GM18505 (cell line): Measurements from ENCODE around the gene GLYR1.
"Not testable (repeated sequence)": the region's sequence is repeated elsewhere in the genome, so short reads cannot be mapped to it uniquely, and the experiment has no call there.

Experiments
- ATAC-seq: cut with Tn5 transposase; IDR thresholded peaks from one replicate; pipeline ENCODE4 v1.9.1; 2021; ENCODE audit not compliant: unreplicated experiment
- POLR2A ChIP-seq: IDR thresholded peaks from 4 replicates; pipeline ENCODE4 v1.6.1; 2011; ENCODE audit warnings: borderline replicate concordance; ENCODE audit not compliant: insufficient read depth, insufficient read length; ENCODE audit errors: extremely low read depth

The GLYR1 gene

DNA sequence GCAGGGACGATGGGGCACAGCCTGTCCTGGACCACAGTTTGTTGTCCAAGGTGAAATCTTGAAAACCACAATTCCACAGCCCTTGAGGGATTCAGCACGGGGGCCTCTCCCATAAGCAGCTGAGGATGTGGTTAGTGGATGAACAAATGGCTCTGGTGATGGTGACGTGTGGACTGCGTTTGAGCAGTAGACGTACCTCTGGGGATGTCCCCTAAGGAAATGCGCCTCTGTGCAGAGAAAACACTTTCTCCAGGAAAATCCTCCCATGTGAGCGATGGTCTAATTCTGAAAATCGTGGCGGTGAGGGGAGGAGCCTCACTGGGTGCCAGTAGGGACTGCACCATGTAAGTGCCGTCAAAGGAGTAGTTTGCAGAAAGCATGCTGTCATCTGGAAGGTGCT, 56.2 kb downstream of the GLYR1 start:
- ATAC-seq: no peak
- TF ChIP-seq POLR2A: no peak

DNA sequence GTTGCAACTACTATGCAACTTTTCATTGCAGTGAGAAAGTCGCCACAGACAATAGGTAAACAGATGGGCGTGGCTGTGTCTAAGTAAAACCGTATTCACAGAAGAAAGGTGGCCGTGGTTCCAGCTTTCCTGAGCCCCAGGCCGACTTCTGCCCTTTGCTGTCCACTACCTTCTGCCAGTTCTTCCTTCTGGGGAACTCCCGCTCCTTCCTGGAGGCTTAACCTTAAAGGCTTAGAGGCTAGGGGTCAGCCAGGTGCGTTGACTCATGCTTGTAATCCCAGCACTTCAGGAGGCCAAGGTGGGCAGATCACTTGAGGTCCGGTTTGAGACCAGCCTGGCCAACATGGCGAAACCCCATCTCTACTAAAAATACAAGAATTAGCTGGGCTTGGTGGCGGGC, 56.8 kb downstream of the GLYR1 start:
- no peak for ATAC-seq
- no peak for TF ChIP-seq POLR2A

DNA sequence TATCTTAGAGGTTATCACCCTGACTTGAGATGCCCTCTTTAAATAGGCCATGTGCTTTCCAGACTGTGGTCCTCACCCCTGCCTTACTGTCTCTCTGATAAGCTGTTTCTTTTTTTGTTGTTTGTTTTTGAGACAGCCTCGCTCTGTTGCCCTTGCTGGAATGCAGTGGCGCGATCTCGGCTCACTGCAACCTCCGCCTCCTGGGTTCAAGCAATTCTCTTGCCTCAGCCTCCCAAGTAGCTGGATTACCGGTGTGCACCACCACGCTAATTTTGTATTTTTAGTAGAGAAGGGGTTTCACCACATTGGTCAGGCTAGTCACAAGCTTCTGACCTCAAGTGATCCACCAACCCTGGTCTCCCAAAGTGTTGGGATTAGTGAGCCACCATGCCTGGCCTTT, 58.2 kb downstream of the GLYR1 start:
- ATAC-seq: no peak
- TF ChIP-seq POLR2A: no peak

DNA sequence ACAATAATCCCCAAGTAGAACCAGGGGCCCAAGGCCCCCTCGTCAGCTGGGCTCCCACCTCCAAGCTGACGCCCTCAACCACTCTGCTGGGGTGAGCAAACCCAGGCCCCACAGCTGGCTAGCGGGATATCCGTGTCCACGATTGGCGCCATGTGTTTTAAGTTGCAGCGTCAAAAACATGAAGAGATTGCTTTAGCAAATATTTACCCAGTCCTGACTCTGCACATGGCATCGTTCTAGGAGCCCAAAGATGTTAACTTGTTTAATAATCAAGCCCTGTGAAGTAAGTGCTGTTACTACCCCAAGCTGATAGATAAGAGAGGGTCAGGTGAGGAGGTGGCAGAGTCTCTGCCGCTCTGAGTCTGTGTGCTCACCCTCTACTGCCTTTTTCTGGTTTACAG, 58.6 kb downstream of the GLYR1 start:
- TF ChIP-seq POLR2A: no peak
- ATAC-seq: no peak

DNA sequence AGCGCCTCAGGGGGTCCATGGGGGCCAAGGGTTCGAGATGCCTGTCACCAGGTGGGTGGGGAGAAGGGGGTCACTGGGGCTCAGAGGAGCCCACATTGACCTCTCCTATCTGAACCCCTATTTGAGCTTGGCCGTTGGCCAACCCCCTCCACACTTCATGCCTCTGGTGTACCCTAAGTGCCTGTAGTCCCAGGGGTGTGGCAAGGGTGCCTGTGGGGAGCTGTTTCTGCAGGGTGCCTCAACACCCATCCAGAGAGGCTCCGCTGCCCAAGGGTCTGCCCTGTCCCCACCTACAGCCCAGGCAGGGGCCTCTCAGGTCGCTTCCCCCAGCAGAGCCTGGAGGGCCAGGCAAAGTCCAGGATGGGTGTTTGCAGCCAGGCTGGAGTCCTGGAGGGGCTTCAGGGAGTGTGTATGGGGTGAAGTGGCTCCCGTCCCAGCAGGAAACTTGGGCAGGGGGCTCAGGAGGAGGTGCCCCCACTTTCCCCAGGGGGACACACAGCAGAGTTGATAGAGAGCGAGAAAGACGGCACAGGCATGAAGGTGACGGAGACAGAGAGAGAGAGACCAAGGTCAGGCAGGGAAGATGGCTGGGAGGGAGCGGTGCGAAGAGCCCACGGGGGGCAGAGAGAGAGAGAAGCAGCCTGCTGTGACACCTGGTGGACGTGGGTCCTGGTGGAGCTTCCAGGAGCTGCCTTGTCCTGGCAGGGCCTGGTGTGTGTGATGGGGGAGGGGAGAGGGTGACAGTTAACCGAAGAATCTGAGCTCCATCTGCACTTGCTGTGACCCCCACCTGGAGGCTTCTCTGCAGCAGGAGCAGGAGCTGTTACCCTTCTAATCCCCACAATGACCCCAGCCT, 59.2 kb downstream of the GLYR1 start, which contains the start of gene SEPTIN12:
SEPTIN12 (minus strand) TSS at position 719 of the 856 bp plus-strand sequence; CDS start at position 19, 700 bp downstream.
- no peak for ATAC-seq
- no peak for TF ChIP-seq POLR2A

DNA sequence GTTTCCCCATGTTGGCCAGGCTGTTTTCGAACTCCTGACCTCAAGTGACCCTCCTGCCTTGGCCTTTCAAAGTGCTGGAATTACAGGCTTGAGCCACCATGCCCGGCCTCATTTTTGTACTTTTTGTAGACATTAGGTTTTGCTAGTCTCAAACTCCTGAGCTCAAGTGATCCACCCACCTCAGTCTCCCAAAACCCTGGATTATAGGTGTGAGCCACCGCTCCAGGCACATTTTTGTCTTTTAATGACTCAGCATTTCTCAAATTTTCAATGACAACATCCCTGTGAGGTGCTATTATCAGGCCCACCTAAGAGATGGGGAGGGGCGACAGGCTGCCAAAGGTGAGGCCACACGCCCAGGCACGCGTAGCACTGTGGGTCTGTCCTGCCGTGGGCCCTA, 60.0 kb downstream of the GLYR1 start:
- TF ChIP-seq POLR2A: no peak
- ATAC-seq: no peak

DNA sequence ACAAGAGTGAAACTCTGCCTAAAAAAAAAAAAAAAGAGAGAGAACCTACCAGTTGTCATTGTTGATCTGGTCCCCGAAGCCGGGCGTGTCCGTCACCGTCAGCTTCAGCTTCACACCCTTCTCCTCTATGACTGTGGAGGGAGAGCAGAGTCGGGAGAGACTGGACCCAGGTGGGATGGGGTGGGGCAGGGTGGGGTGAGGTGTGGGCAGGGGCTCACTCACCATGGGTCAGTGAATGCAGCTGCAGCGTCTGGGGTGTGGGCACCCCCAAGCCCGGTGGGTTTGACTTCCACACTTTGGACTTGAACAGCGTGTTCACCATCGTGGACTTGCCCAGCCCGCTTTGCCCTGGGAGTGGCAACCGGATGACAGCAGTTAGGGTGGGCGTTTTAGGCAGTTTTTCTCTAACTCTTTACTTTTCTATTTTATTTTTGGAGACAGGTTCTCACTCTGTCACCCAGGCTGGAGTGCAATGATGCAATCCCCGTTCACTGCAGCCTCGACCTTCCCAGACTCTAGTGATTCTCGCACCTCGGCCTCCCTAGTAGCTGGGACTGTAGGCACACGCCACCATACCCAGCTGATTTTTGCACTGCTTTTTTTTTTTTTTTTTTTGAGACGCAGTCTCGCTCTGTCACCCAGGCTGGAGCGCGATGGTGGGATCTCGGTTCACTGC, 61.2 kb downstream of the GLYR1 start:
- ATAC-seq: no peak
- TF ChIP-seq POLR2A: no peak

DNA sequence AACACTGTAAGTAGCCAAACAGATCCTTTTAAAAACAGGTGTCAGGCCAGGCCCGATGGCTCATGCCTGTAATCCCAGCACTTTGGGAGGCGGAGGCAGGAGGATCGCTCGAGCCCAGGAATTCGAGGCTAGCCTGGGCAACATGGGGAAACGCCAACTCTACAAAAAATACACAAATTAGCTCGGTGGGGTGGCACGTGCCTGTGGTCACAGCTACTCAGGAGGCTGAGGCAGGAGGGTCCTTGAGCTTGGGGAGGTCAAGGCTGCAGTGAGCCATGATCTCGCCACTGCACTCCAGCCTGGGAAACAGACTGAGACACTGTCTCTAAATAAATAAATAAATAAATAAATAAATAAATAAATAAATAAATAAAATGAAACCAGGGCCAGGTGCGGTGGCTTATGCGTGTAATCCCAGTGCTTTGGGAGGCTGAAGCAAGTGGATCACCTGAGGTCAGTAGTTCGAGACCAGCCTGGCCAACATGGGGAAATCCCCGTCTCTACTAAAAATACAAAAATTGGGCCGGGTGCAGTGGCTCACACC, 62.6 kb downstream of the GLYR1 start:
- ATAC-seq: not testable (repeated sequence)

DNA sequence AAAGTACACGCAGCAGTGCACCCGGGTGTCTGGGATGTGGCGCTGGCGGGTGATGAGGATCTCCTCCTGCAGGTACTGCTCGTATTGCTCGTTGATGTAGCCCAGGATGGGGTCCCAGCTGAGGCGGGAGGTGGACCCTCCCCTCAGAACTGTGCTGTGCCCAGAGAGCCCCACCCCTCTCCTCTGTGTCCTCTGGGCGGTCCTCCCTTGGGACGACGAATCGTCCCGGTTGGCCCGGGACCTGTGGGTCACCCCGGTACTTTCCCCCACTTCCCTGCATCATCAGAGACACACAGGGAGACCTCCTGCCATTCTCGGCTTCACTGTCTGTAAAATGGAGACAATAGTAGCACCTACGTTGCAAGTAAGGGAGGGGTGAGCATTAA, 63.1 kb downstream of the GLYR1 start:
- no peak for ATAC-seq

DNA sequence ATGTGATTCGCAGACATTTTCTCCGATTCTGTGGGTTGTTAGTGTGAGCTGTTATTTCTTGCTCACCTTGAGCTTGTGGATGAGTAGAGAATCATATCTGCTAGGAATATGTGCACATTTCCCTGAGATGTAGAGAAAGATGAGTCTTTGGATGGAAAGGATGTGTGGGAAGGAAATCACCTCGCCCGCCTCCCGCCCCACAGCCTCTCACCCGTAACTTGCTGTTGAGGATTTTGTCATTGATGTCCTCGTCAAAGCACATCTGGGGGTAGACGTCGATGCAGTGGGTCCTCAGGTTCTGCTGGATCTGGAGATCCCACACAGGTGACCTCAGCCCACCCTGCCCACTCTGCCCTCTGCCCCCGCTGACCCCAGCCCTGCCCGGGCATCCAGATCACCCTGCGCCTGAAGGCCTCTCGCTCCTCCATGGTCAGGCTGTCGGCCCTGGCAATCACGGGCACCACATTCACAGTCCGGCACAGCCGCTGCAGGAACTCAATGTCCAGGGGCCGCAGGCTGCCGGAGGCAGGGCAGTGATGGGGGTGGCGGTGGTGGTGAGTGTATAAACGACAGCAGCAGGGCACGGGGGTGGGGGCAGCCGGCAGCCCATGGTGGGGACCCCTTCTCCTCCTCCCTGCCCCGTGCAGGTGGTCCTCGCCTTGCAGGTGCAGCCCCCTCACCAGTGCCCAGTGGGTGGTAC, 63.7 kb downstream of the GLYR1 start:
- TF ChIP-seq POLR2A: no peak
- ATAC-seq: no peak

More for the DNA sequence above, 63.1 kb downstream of the GLYR1 start:
- no peak for TF ChIP-seq POLR2A

DNA sequence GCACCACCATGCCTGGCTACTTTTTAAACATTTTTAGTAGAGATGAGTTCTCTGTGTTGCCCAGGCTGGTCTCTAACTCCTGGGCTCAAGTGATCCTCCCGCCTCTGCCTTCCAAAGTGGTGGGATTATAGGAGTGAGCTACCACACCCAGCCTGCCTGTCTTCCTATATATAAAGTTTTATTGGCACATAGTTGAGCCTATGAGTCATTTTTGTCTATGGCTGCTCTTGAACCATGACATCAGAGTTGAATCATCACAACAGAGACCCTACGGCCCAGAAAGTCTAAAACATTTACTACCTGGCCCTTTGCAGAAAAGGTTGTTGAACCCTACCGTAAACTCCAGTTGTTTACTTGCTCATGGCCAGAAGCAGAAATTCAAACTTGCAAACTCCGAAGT, 66.9 kb downstream of the GLYR1 start:
- no peak for ATAC-seq

DNA sequence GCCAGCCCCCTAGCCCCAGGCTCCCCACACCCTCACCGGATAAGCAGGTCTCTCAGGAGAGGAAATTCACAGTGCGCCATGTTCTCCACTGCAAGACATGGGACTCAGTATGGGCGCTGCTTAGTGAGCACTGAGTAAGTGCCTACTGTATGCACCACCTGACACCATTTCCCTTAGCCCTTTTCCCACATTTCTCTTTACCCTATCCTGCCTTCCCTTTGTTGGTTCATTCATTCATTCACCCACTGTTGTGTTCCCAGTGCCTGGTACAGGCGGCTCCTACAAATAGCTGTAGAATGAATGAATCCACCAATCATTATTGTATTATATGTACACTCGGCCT, 69.1 kb downstream of the GLYR1 start:
- TF ChIP-seq POLR2A: no peak
- ATAC-seq: no peak

More for the DNA sequence above, 66.9 kb downstream of the GLYR1 start:
- no peak for TF ChIP-seq POLR2A

DNA sequence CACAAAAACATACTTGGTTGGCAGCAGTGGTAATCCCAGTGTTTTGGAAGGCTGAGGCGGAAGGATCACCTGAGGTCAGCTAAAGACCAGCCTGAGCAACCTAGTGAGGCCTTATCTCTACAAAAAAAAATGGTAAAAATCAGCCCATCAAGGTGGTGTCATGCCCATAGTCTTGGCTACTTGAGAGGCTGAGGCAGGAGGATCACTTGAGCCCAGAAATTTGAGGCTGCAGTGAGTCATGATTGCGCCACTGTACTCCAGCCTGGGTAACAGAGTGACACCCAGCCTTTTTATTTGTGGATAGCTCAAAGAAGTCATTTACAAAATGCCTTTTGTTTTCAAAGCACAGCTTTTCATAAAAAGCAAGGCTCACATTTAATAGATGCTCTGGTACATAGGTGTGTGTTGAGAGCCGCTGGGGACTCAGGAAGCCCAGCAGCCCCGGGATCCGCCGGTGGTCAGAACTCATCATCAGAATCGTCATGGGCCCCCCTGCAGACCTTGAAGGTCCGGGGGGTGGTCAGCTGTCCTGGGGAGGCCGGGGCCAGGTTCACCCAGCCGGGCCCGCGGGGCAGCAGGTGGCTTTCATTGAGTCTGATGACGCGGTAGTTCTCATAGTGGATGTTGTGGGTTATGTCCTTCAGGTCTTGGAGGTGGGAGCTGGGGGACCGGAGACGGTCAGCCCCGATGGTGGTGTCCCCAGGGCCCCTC, 69.6 kb downstream of the GLYR1 start:
- ATAC-seq: no peak
- no peak for TF ChIP-seq POLR2A
